GM18511 (cell line): ENCODE results near the gene NAP1L5.
A peak's percentile ranks its signal among the peaks of the same experiment; 100 is the strongest.

Experiments
- ATAC-seq: cut with Tn5 transposase; IDR thresholded peaks from one replicate; pipeline ENCODE4 v1.9.1; 2021; ENCODE audit warnings: mild to moderate bottlenecking, moderate library complexity; ENCODE audit not compliant: unreplicated experiment

Gene NAP1L5, protein sequence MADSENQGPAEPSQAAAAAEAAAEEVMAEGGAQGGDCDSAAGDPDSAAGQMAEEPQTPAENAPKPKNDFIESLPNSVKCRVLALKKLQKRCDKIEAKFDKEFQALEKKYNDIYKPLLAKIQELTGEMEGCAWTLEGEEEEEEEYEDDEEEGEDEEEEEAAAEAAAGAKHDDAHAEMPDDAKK

DNA sequence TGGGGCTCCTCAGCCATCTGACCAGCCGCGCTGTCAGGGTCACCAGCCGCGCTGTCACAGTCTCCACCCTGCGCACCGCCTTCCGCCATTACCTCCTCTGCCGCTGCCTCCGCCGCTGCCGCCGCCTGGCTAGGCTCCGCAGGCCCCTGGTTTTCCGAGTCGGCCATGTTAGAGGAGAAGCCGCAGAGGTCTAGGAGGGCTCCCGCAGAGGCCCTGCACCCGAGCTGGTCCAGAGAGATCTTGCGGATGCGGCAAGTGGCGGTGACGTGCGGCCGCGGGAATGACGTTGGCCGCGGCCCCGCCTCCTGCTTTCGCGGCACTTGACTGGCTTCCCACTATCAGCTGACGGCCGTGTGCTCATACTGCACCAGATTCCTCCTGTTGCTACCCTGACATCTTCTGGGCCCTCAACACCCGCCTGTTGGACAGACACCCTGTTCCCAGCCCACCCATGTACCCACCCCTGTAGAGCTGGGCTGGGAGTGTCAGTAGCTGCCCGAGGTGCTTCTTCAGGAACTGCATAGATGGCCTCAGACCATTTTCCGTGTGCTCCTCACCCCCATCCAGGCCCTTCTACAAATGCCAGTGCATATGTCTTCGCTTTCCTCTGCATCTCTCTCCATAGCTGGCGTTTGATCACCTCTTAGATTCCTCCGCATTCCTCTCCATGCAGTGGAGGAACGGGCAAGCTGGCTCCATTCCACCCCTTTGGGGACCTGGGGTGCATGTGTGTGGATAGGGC is at the start of gene NAP1L5:
Gene NAP1L5, minus strand, starts transcription at position 242 of the 742 bp plus-strand sequence. Its CDS starts 75 bp downstream, at position 167.
- peak; percentile 96 for ATAC-seq

DNA sequence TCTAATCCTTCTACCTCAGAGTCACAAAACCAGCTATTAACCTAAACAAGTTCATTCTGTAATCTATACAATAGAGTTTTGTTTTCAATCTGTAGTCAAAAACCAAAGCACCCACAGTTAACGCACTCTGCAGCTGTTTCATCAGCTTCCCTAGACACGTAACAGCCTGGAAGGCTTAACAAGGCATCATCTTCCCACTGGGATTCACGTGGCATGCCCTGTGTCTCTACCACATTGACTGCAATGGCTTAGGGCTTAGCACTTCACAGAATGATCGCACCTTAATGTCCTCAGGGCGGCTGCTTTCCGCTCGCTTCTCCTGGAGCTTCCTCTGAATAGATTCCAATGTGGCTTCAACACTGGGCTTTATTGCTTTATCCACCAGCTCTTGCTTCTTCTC is 49.7 kb upstream of the NAP1L5 start:
- no peak for ATAC-seq

DNA sequence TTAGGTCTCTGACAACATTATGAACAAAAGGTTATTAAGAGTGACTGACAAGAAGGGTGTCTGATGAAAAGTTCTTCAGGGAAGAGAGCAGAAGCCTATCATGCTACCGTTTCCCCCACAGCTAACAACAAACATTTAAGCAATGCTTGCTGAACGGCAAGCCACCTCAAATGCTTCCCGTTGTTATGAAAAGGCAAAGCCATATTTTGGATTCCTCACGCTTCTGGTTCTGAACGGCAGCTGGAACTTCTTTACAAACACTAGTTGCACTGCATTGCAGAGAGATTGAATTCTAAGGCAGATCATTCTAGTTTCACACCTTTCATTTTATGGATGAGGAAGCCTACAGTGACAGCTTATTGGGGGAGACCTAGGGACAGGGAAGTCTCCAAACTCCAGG is 48.6 kb upstream of the NAP1L5 start:
- no peak for ATAC-seq

DNA sequence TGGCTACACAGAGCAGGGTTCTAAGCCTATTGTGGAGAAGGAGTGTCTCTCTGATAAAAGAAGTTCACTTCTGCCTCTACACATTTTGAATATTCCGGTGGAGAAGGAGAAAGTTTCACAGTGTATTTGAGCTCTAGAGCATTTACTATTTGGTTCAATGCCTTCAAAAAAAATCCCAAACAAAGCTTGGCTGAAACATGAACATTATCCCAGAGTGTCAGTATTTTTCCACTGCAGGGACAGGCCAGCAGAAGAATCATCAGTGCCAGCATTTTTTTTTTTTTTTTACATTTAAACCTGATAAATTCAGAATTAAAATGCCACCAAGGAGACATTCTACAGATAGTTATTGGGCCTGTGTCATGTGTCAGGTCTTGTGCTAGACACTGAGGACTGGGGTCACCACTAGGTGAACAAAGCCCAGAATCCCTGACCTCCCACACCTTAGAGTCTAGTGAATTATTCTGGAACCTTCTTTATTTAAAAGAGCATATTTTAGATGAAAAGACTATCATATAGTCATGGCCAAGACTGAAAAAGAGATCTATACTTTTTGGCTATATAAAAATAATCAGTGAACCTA is 48.0 kb upstream of the NAP1L5 start:
- ATAC-seq, result no peak

DNA sequence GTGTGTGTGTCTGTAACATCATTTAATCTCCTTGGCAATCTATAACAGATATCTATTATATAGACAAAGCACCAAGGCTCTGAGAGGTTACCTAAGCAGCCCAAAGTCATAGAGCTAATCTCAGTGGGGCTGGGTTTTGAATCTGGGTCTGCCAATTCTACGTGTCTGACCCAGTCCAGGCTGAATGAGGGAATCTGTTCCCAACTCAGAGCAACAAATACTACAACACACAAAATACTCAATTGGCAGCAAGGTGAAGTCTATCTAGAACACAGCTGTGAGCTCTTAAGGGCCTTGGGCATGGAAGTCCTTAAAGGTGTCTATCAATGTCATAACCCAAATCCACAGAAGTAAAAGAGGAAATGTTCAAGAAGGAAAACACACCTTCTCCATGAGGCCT is 47.5 kb upstream of the NAP1L5 start:
- no peak for ATAC-seq

DNA sequence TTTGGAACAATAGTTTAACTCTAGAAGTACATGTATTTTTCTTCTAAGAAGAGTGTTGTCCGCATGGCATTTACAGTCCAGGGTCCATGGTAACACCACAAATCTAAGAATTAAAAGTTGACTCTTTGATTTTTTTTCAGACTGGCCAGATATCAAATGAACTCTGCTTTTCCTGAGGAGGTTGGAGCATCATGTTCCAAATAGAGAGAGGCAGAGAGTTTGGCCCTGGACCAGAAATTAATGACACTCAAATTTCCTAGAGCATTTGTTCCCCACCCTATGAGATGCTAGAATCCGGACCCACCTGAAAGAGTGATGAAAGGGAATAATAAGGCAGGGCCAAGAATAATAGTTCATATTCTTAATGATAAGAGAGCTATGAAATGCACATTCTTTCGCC is 47.0 kb upstream of the NAP1L5 start:
- no peak for ATAC-seq

DNA sequence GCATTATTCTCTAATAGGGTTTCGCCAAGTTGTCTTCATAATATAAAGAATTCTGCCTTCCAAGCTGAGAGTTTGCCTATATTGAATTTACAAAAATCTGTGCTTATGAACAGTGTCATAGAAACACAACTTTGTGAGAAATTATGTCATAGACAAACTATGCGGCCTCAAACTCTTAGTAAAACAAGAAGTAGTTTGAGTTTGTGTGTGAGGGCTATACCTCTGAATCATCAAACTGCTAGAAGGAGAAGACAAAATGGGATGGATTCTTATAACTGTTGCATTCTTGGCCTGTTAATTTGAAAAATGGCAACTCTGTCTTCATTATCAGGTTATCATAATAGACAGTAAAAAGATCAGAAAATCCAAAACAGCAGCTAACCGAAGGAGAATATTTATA is 46.1 kb upstream of the NAP1L5 start:
- no peak for ATAC-seq

DNA sequence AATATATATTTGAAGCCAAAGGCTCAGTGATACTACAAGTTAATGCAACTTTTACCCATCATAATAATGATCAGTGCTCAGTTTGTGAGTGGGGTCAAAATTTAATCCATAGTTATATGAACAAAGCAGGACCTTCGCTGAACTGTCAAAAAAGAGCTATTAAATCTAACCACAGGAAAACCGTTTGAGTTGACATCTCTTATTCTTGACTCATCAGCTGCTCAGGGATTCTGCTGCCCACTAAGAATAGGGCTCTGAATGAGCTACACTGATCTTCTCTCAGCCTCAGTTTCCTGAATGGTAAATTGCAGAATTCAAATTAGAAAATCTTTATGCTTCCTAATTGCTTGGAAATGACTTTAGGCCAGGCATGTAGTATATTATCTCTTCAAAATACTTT is 44.9 kb upstream of the NAP1L5 start:
- no peak for ATAC-seq

DNA sequence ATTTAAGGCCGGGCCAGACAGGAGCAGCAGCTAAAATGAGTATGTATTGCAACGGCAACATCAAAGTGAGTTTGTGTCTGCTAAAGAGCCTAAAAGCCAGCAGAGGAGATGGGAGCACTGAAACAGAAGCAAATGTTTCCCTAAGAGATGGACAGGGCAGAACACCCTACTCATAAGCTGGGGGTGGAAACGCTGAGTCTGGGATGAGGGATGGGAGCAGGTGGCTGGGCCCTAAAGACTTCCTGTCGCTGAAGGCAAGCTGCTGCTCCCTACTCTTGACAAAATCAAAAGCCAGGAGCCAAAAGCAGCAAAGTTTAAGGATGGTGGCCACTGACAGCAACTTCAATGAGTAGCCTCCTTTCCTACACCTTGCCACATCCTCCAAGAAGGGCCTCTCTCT is 40.6 kb upstream of the NAP1L5 start:
- no peak for ATAC-seq

DNA sequence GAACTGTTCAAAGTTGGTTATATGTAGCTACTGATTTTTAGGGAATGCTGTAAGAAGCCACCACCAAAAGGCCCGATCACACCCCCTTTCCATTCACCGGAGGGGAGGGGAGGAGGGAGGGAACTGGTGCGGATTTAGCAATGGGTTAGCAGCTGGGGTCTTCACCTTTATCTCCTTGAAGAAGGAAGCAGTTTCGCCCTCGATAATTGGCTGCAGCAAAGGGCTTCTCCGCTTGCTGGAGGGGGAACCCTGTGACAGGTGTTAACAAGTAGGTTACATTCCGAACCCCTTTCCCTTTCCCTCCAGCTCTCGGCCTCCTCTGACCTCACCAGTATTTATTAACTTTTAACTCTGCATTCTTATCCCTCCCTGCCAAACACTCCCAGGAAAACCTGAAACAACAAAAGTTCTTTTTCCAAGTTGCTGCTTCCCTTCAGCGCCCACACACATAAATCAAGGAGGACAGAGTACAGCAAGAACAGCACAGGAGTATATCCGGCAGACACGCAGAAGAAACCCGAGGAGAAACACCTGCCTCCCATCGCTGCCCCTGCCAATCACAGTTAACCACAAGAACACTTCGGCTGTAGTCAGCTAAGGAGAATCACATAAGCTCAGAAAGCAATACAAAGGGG is 39.8 kb upstream of the NAP1L5 start:
- peak; percentile 97 for ATAC-seq

DNA sequence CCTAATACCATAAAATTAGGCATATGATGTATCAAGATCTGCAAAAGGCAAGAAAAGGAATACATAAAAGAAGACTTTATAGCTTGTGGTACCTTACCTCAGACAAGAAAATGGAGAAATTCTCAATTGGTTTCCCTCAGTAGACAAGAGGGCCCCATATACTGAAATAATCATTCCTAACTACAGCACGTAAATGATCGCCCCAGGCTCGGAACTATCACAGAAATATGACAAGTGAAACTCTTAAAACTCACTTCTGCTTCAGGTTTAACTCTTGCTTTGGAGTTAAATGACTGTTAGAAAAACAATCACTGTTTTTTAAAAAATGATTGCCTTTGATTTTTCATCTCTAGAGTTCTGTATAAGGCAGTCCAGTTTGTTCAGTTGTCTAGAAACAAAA is 38.6 kb upstream of the NAP1L5 start:
- ATAC-seq, result peak; percentile 35

DNA sequence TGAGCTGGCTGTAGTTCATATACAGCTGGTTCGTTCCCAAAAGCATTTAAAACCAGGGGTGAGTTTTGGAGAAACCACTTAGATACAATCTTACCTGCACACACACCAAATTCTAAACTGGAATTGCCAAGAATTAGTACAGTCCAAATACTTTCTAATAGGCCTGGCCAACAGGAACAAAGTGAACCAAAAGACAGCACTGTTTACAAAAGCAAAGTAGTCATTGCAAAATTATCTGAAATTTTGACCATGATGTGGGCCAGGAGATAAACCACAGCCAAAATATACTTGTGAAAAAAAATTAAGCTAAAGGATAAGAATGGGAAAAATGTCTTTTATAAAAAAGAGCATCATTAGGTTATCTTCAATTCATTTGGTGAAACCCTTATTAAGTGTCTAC is 37.9 kb upstream of the NAP1L5 start:
- ATAC-seq, result no peak

DNA sequence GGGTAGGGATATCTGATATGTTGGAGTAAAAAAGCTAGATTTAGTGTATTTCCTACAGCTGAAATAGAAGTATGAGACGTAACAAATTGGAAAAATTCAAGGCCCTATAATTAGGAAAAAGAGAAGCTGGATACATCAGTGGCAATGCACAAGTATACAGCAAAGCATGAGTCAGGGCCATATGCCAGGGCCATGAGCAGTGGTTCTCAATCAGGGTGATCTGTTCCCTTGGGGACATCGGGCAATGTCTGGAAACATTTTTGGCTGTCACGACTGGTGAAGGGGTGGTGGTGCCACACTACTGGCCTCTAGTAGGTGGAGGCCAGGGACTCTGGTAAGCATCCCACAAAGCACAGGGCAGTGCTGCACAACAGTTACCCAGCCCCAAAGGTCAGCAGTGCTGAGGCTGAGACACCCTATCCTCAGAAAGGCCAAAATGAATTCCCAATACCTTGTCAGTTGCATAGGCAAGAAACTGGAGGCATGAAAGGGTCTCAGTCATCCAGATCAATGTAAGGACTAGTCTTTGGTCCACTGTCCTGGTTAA is 36.8 kb upstream of the NAP1L5 start:
- ATAC-seq, result no peak

DNA sequence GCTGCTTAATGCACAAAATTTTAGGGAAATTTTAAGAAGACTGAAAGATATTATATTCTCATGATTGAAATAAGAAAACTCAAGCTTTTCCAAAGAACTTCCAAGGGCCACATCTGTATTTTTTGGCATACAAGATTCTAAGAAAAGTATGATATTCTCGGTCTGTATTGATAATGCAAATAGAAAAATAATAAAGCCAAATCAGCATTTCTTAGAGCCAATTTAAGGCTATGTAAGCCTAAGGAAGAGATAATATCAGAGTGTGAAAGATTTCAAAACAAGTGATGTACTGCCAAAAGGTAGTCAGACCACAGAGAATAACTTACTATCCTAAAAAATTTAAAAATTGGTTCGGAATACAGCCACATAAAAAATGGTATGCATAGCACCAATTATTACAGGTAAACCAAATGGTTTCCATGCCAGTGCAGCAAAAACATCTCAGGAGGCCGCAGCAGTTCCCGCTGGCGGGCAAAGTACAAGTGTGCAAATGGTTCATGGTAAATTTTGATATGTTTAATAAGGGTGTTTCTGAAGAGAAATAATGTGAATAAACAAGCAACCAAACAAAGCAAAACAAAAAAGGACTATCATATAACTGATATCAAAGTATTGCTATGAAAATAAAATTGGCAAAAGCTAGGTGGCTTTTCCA is 35.2 kb upstream of the NAP1L5 start:
- ATAC-seq, result no peak

DNA sequence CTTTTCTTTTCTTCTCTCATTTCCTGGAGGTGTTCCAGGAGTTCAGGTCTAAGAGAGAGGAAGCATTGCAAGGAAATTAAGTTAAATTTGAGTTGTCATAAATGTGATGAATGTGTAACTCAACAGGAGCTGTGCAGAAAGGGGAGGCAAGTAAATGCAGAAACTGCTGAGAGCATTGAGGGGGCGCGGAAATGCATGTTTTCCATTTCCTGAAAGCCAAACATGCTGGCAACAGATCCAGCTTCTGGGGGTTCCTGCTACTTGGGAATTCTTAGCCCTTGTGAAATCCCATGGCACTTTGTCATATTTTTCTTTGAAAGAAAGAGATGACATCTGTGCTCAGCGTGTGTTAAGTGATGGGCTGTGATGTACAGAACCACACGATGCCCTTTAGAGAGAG is 33.8 kb upstream of the NAP1L5 start:
- no peak for ATAC-seq

DNA sequence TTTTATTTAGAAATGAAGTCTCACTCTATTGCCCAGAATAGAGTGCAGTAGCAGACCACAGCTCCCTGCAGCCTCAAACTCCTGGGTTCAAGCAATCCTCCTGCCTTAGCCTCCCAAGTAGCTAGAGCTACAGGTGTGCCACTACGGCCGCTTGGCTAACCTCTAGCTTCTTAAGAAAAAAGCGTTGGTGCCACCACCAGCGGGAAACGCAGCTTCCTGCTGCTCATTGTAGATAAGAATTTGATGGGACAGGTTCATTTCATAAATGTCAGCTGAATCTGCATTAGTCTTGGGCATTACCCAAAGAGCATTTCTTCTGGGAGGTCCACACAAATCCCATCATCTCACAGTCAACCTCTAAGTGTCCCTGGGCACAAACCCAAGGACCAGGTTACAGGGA is 33.2 kb upstream of the NAP1L5 start:
- no peak for ATAC-seq

DNA sequence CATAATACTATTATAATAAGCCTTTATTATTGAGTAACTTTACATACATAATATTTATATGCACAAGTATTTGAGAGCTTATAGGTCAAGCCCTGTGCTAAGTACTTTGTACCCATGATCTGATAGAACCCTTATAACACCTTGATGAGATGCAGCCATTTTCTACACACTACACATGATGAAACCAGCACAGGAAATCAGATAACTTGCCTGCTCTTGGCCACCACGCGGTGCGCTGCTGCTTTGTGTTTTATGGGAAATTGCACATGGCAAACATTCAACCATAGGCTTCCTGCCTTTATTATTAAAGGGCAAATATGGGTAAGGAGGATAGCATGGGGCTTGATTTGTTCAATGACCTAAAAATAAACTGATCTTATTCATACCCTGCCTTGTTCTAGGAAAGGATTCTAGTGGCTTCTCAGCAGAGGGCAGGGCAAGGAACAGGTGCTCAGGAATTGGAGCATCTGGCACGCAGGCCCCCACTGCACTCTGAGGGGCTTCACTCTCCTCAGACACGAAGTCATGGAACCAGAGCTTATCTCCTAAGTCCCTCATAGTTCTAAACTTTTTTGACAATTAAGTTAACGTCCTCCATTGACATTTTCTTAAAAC is 31.6 kb upstream of the NAP1L5 start:
- ATAC-seq, result no peak

DNA sequence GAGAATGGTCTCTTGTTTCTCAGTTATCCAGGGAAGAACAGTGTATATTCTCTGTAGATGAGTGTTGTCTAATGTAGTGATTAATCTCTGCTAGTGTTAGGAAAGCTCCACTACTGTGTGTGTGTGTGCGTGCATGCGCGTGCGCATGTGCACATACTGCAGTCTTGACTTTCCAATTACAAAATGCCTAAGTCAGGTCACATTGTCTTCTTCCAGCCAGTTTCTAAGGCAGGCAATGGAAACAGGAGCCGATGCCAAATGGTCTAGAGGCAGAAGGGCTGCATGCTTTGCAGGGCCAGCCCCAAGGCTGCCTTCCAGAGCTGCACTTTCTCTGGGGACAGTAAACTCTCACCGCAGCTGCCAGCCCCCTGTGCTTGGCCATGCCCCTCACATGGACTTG is 30.5 kb upstream of the NAP1L5 start:
- ATAC-seq, result no peak

DNA sequence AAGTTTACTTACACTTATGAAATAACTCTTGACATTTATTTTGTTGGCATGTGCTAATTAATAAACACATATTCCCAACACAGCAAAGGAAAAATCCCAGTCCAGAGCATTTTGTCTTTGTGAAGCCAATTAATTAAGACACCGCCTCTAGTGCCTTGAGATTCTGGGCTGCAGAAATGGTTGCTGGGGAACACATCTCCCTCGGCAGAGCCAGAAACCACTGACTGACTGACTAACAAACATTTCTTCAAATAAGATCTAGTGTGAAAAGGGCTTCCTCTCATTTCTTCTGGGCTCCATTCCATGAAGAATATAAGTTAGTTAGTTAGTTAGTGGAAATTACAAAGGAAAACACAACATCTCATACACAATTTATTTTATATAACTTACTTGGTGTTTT is 28.4 kb upstream of the NAP1L5 start:
- no peak for ATAC-seq

DNA sequence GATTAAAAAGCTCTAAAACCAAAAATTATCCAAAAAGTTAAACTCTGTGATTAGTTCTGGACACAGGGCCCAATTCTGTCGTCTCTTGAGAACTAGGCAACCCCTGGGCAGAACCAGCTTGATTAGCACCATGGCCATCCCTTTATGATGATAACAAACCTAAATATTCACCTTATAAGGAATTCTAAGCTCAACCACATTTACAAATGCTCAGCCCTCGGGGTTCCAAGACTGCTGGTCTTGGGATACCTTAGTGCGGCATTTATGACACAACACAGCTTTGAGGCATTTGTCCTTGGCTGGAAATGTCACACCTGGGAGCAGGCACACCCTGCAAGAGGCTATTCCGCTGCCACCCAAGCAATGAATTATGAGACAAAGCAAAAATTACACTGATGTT is 27.5 kb upstream of the NAP1L5 start:
- no peak for ATAC-seq

DNA sequence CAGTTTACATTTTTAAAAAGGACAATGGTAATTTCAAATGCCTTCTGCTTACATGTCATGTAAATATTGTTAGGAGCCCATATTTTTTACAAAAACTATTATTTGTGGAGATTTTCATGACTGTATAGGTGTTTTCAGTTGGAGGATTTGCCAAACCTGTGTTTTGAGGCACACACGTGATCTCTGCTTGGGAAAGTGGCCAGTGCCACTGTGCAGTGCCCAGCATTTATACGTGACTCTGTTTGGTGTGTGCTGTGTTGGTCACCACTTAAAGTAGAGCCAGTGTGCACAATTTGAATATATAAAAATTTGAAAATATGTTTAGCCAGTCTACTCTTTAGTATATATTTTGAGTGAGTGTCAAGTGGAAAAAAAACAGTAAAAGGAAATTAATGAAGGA is 26.8 kb upstream of the NAP1L5 start:
- no peak for ATAC-seq
